H1 (cell line): ENCODE measurements around the gene CST7. TPM values are rescaled to one million over a fixed set of nuclear protein-coding genes. Genes with fewer than 3 reads are reported as not detected.

Source experiments
- ATF2 ChIP-seq: IDR thresholded peaks from 2 replicates; pipeline ENCODE4 v1.6.1; 2012; ENCODE audit warnings: low read length, inconsistent platforms
- HDAC6 ChIP-seq: IDR thresholded peaks from one replicate; pipeline ENCODE4 v1.7.1; 2012; ENCODE audit warnings: low read depth, mild to moderate bottlenecking, inconsistent platforms, low read length, moderate library complexity
- RXRA ChIP-seq: IDR thresholded peaks from 2 replicates; pipeline ENCODE4 v1.6.1; 2011; ENCODE audit warnings: low read depth, mild to moderate bottlenecking, low read length, moderate library complexity; ENCODE audit not compliant: insufficient read depth
- SIRT6 ChIP-seq: IDR thresholded peaks from one replicate; pipeline ENCODE4 v1.7.1; 2012; ENCODE audit warnings: low read length, inconsistent platforms
- polyA plus RNA-seq, 7 experiments: library from polyadenylated mRNA; depleted of rRNA in 3 of 7; stranded (reverse) in 5 of 7; unstranded in 2 of 7; fragments of >200 nt in 5 of 7; fragments of 200-250 nt in 2 of 7; gene quantifications; 1 replicate in 5 of 7; 2 replicates in 1 of 7; 4 replicates in 1 of 7; pipeline versions ENCODE4 v1.2.1 to v1.2.3, GENCODE V29; 2011 to 2013; ENCODE audit warnings: missing spikeins in 2 of 7, mixed read lengths in 2 of 7
- total RNA-seq: library from RNA; stranded (reverse); fragmentation: NEBNext Ultra II Directional; extraction: Animal tissue kit (Norgen Biotek cat#: 25700); gene quantifications from 2 replicates; pipeline ENCODE4 v1.2.1, GENCODE V29; 2021

Gene CST7
- total and polyA plus RNA-seq, 2 of the 8 experiments (the other 6 are each of a cell fraction or from before 2014, with no cell fraction given), result not detected

GRCh38 chr20:24937579-24937978 is 11.5 kb upstream of the CST7 start (continued):
- TF ChIP-seq ATF2, result no peak
- no peak for TF ChIP-seq SIRT6
- TF ChIP-seq HDAC6, result no peak
- no peak for TF ChIP-seq RXRA
